GM20000 (cell line): ENCODE results near the gene DDX3X.
"Not testable (repeated sequence)": the region's sequence is repeated elsewhere in the genome, so short reads cannot be mapped to it uniquely, and the experiment has no call there.

ENCODE experiments used
- DNase-seq: peaks from one replicate; pipeline ENCODE4 v3.0.0; 2012; ENCODE audit warnings: low spot score
- TF ChIP-seq, protein P1 (sequence below): IDR thresholded peaks from 2 replicates; pipeline ENCODE4 v1.5.1; 2012; ENCODE audit warnings: mild to moderate bottlenecking, control low read depth; ENCODE audit errors: extremely low read depth, missing control alignments

The DDX3X gene

DNA sequence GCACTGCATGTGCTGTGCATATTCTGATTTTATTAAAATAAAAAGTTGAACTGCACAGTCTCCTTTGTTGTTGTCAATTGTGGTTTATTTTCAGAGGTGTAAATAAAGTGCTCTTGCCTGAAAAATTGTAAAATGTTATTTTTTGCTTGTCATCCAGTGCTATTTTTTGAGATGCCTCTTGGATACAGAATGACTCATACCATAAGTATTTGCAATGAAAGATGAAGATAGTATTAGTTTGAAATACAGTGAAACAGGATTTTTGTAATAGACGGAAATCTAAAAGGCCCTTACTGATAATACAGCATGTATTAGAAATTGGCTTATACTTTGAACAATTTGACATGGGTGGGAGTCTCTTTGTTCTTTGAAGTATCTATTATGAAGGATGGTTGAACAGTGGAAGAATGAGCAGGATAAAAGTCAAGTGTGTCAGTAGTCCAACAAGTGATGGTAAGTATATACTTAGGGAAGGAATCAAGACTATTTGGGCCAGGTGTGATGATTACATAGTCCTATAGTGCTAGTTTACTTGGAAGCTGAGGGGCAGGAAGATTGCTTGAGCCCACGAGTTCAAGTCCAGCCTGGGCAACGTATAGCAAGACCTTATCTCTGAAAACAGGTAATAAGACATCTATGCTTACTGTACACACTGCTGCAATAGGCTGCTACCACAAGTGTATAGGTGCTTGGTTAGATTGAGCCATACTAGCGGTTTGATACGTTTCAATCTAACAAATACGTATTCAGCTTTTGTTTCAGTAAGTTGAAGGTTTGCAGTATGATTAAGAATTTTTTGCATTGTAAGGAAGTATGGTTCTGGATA, 16.4 kb downstream of the DDX3X start:
- DNase-seq: no peak
- TF ChIP-seq, protein P1, sequence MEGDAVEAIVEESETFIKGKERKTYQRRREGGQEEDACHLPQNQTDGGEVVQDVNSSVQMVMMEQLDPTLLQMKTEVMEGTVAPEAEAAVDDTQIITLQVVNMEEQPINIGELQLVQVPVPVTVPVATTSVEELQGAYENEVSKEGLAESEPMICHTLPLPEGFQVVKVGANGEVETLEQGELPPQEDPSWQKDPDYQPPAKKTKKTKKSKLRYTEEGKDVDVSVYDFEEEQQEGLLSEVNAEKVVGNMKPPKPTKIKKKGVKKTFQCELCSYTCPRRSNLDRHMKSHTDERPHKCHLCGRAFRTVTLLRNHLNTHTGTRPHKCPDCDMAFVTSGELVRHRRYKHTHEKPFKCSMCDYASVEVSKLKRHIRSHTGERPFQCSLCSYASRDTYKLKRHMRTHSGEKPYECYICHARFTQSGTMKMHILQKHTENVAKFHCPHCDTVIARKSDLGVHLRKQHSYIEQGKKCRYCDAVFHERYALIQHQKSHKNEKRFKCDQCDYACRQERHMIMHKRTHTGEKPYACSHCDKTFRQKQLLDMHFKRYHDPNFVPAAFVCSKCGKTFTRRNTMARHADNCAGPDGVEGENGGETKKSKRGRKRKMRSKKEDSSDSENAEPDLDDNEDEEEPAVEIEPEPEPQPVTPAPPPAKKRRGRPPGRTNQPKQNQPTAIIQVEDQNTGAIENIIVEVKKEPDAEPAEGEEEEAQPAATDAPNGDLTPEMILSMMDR: no peak

DNA sequence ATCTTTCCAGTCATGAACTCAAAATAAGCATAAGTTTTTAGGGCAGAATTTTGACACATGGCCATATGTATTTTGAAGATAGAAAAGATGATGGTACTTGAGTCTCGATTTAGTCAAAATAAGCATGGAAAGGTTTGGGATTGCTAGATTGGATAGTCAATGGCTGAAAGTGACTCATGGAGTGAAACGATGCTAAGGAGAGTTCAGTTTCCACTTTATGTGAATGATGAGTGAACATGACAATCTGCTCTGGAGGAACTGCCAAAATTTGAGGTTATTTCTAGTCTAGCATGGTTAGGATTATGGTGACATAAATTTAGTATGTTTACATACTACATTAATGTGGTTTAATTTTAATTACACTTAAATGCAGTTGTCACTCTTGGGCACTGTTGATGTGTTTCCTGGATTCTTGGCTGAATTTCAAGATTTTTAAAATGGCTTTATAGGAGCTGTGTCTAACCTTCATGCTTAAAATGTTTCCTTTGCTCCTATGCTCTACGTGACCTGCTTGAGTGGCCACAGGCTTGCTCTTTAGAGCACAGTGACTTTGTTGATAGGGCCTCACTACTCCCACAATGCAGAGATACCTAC, 17.1 kb downstream of the DDX3X start:
- DNase-seq: no peak
- TF ChIP-seq, protein P1: no peak

DNA sequence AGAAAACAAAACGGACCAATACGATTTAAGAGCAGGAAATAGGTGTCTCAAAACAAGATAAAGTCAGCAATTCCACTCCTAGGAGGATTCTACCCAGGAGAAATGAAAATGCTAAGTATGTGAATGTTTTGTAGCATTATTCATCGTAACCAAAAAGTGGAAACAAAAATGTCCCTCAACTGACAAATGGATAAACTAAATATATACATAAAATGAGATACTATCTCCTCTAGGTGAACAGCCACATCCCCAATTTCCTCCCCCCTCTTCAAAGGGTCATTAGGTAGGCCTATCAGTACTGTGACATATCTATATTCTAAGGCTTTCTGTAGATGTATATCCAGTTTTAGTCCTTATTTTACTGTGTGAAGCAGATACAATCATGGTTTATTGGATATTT, 18.0 kb downstream of the DDX3X start:
- DNase-seq: no peak
- TF ChIP-seq, protein P1: no peak

DNA sequence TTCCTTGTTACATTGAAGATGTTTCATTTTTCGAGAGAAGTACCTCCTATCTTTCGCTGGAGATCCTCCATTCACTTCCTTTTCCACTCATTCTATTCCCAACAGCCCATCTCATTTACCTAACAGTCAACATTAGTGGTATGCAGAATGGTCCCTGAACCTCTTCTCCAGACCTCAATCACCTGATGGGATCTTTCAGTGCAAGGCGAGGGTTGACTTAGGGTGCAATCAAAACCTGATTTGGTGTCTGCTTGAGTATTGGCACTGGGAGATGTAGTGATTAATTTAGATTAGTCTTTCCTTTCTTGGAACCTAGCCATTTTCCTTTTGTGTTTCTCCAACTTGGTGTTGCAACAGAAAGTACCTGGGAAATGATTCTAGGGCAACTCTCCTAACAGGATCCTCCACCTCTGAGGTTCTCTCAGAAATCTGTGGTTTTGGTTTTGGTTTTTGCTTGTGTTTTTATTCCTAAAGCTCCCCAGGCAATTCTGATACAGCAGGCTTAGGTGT, 18.4 kb downstream of the DDX3X start:
- TF ChIP-seq, protein P1: no peak
- DNase-seq: no peak

DNA sequence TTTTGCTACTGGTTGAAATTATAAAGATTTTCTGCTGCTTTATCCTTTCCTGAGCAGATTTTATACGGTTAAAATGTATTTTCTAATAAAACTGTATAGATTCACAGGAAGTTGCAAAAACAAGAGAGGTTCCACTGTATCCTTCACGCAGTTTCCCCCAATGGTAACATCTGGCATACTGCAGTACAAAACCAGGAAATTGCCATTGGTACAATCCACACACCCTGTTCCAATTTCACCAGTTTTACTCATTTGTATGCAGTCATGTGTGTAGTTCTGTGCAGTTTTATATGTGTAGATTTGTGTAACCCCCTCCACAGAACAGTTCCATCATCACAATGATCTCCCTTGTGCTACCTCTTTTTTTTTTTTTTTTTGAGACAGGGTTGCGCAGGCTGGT, 20.0 kb downstream of the DDX3X start:
- TF ChIP-seq, protein P1: no peak
- DNase-seq: no peak

DNA sequence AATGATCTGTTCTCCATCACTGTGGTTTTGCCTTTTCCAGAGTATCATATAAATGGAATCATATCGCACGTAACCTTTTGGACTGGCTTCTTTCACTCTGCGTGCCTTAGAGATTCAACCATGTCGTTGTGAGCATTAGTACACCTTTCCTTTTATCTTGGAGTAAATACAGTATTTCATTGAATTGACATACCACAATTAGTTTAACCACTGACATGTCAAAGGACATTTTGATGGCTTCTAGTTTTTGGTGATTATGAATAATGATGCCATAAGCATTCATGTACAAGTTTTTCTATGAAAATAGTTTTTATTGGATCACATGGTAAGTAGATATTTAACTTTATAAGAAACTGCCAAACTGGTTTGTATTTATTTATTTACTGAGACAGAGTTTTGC, 35.2 kb downstream of the DDX3X start:
- TF ChIP-seq, protein P1: no peak
- no peak for DNase-seq

DNA sequence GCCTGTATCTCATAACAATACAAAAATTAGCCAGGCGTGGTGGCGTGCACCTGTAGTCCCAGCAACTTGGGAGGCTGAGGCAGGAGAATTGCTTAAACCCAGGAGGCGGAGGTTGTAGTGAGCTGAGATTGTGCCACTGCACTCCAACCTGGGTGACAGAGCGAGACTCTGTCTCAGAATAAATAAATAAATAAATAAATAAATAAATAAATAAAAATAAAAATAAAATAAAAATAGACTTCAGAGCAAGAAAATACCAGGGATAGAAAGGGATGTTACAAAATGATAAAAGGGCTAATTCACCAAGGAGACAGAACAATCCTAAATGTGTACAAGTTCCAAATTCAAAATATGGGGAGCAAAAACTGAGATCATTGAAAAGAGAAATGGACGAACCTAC, 37.6 kb downstream of the DDX3X start:
- not testable (repeated sequence) for DNase-seq
